OCI-LY3 (cell line): ENCODE measurements around the gene PDHX.
A peak's percentile ranks its signal among the peaks of the same experiment; 100 is the strongest.

ENCODE experiments used
- EZH2phosphoT487 ChIP-seq: fragments of 200-600 bp; shearing (Covaris generic); IDR thresholded peaks from 2 replicates; pipeline ENCODE4 v1.6.1; 2018; ENCODE audit warnings: antibody characterized with exemption, mixed run types, low read depth
- TF ChIP-seq, protein P1 (sequence below): fragments of 200-600, 300-600 bp; sonication (generic); IDR thresholded peaks from 2 replicates; pipeline ENCODE4 v1.5.1; 2014; ENCODE audit warnings: antibody characterized with exemption, low read length, low read depth

DNA sequence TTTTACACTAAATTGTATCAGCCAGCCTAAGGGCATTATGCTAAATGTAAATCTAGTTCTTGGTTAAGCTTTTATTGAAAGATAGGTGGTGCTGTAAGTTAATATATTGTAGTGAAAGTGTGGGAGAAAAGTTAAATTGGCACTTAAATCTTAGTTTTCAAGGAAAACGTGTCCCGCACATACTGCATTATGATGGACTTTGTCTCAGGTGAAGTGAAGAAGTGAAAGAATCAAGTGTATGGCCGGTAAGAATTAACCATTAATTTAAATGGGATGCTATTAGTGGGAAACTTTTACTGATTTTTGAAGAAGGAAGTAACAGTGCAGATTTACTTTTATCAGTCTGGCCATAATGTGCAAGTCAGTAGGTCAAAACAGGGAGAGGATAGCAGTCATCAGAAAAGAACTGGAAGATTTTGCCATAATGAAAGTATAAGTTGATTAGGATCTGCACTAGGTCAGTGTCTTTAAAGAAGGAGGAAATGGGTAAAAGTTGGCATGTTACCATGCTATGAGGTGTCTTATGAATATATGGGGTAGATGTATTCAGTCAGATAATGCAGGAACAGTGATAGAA is 81.6 kb downstream of the PDHX start:
- TF ChIP-seq, protein P1, sequence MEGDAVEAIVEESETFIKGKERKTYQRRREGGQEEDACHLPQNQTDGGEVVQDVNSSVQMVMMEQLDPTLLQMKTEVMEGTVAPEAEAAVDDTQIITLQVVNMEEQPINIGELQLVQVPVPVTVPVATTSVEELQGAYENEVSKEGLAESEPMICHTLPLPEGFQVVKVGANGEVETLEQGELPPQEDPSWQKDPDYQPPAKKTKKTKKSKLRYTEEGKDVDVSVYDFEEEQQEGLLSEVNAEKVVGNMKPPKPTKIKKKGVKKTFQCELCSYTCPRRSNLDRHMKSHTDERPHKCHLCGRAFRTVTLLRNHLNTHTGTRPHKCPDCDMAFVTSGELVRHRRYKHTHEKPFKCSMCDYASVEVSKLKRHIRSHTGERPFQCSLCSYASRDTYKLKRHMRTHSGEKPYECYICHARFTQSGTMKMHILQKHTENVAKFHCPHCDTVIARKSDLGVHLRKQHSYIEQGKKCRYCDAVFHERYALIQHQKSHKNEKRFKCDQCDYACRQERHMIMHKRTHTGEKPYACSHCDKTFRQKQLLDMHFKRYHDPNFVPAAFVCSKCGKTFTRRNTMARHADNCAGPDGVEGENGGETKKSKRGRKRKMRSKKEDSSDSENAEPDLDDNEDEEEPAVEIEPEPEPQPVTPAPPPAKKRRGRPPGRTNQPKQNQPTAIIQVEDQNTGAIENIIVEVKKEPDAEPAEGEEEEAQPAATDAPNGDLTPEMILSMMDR: peak; percentile 95
- TF ChIP-seq EZH2phosphoT487: no peak
